Measurements from ENCODE around the gene FUZ.

The FUZ gene

DNA sequence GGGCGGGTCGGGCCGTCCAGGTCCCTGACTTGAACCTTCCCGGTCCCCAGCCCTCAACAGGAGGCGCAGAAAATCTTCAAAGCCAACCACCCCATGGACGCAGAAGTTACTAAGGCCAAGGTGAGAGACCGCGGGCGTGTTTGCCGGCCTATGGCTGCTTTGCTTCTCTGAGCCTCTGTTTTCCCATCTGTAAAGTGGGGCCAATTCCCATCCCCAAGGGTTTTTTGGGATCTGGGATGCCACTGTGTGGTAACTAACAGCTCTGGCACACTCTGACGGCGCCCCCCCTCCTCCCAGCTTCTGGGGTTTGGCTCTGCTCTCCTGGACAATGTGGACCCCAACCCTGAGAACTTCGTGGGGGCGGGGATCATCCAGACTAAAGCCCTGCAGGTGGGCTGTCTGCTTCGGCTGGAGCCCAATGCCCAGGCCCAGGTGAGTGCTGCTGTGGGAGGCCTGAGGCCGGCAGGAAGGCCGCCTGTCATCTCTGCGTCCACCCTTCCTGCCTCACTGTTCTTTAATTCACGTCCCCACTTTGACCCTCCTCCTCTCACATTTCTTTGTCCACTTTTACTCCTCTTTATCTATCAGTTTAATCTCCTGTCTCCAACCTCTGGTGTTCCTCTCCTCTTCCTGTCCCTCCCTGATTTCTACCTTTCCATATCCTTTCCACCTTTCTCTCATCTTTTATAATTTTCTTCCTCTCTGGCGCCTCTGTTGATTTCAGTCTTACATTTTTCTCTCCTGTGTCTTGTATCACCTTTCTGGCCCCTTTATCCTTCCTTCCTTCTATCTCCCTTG lies 7.1 kb downstream of the FUZ start:
- DNase-seq: no peak

GRCh38 chr19:49803529-49803856 lies 9.6 kb downstream of the FUZ start:
- DNase-seq: no peak

GRCh38 chr19:49802836-49803528 lies 10.1 kb downstream of the FUZ start:
- DNase-seq: no peak

DNA sequence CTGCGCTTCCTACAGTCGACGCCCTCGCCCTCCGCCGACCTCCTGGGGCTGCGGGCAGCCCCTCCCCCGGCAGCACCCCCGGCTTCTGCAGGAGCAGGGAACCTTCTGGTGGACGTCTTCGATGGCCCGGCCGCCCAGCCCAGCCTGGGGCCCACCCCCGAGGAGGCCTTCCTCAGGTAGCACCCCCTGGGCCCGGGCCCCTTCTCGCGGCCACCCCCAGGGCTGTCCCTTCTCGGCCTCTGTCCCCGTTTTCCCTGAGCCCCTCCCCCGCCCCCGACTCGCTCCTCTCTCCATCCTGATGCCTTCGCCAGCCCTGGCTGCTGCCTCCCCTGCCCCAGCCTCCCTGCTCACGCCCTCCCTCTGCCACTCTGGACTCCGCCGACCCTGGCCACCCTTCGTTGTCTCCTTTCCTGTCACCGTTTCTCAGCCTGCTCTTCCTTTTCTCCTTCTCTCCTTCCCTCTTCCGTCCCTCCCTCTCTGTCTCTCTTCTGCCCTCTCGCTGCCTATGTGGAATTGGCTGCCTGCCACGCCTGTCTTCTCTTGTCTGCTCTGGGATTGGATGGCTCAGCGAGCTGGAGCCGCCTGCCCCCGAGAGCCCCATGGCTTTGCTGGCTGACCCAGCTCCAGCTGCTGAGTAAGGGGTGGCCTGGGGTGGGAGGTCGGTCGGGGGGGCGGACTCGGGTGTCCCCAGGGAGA lies 11.0 kb downstream of the FUZ start:
- no peak for DNase-seq

GRCh38 chr19:49801401-49801888 lies 11.6 kb downstream of the FUZ start:
- DNase-seq: no peak

DNA sequence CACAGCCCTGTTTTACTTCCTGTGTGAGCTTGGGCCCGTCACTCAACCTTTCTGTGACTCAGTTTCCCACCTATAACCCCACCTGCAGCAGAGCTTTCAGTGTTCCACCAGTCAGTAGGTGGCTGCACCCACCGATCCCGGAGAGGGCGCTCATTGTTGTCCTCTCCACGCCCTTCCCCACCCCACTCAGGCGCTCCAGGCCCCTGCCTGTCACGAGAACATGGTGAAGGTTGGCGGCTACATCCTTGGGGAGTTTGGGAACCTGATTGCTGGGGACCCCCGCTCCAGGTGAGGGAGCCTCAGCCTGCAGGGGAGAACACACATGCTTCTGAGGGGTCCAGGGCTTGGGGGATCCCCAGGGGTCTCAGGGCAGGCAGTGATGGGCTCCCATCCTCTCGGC lies 12.3 kb downstream of the FUZ start:
- DNase-seq: no peak

GRCh38 chr19:49799798-49800376 lies 13.2 kb downstream of the FUZ start:
- DNase-seq: no peak

GRCh38 chr19:49799271-49799797 lies 13.8 kb downstream of the FUZ start:
- no peak for DNase-seq

DNA sequence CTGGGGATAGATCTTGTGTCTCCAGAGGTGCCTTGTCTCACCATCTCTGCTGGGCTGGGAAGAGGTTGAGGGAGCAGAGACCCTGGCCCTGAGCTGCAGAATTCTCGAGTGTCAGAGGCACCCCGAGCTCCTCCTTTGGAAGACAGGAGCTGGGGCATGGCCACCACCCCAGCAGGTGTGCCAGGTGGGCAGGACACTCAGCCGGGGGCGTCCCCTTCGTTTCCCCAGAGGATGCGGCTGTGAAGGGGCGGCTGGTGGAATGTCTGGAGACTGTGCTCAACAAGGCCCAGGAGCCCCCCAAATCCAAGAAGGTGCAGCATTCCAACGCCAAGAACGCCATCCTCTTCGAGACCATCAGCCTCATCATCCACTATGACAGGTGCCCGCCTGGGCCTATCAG lies 14.5 kb downstream of the FUZ start:
- no peak for DNase-seq

DNA sequence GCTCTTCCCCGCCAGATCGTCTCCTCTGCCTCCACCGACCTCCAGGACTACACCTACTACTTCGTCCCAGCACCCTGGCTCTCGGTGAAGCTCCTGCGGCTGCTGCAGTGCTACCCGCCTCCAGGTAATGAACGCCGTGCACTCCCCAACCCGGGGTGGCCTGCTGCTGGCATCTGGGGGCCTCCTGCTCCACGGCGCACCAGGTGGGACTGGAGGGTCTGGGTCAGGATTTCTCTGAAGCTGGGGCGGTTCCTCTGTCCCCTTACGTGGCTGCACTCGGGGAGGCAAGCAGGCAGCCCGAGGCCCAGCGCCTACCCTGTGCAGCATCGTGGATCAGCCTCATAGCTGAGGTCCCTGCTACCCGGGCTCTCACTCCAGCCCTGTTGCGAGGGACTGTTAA lies 17.5 kb downstream of the FUZ start:
- DNase-seq: no peak

- no peak for DNase-seq
Observed at GRCh38 chr19:49793561-49793840, 19.6 kb downstream of the FUZ start.

DNA sequence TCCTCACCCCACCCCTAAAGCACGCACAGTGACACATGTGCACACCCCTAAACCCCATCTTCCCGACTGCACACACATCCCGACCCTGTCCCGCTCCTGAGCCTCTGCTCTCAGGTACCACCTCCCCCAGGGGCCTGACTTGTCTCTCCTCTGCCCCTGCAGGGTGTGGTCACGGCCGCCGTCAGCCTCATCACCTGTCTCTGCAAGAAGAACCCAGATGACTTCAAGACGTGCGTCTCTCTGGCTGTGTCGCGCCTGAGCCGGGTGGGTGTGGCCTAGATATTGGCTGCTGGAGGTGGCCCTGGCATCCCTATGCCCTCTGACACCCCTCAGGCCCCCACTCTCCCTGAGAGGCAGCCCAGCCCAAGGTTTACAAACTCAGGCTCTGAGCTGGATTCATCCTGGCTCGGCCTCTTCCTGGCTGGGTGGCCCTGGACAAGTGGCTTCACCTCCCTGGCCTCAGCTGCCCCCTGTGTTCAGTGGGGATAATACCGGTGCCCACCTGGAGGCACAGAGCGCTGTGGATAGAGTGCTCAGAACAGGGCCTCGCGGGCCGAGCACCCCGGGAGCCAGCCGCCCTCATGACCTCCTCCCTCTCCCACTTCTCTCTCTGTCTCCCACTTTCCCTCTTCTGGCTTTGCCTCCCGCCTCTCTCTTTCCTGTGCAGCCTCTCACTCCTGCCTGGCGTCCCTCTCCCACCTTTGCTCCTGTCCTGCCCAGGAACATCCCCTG lies 20.1 kb downstream of the FUZ start:
- no peak for DNase-seq

DNA sequence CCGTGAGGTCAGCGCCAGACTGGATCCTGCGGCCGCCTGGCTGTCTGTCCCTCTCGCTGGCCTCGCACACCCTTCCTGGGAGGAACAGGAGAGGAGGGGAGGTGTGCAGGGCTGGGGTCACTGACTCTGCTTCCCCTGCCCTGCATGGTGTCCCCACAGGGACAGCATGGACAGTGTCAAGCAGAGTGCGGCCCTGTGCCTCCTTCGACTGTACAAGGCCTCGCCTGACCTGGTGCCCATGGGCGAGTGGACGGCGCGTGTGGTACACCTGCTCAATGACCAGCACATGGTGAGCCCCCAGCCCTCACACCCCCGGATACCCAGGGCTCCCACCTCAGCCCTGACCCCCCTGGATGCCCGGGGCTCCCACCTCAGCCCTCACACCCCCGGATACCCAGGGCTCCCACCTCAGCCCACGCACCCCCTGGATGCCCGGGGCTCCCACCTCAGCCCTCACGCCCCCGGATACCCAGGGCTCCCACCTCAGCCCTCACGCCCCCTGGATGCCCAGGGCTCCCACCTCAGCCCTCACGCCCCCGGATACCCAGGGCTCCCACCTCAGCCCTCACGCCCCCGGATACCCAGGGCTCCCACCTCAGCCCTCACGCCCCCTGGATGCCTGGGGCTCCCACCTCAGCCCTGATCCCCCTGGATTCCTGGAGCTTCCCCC lies 21.2 kb downstream of the FUZ start:
- no peak for DNase-seq

- no peak for DNase-seq
Observed at GRCh38 chr19:49790866-49791265, 22.2 kb downstream of the FUZ start.

DNA sequence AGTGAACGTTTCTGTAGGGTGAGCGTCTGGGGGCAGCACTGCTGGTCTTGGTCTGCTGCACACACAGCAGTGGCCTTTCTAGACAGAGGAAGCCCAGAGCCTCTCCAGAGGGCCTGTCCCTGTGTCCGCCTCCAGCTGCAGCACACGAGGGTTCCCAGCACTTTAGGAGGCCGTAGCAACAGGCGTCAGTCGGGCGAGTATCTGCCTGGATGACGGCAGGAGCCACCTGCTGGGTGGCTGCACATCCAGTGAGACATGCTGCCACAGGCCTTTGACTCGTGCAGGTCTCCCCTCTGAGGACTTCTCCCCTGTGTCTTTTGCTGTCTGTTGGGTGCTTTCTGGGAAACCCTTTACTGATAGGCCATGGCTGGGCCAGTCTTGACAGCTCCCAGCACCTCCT lies 24.2 kb downstream of the FUZ start:
- no peak for DNase-seq

DNA sequence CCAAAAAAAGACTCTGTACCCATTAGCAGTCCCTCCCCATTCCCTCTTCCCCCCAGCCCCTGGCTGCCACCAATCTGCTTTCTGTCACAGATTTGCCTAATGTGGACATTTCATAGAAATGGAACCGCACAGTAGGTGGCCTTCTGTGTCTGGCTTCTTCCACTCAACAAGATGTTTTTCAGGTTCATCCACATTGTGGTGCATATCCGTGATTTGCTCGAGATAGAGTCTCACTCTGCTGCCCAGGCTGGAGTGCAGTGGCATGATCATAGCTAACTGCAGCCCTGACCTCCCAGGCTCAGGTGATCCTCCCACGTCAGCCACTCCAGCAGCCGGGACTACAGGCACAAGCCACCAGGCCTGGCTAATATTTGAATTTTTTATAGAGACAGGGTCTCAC lies 25.3 kb downstream of the FUZ start:
- DNase-seq: no peak

DNA sequence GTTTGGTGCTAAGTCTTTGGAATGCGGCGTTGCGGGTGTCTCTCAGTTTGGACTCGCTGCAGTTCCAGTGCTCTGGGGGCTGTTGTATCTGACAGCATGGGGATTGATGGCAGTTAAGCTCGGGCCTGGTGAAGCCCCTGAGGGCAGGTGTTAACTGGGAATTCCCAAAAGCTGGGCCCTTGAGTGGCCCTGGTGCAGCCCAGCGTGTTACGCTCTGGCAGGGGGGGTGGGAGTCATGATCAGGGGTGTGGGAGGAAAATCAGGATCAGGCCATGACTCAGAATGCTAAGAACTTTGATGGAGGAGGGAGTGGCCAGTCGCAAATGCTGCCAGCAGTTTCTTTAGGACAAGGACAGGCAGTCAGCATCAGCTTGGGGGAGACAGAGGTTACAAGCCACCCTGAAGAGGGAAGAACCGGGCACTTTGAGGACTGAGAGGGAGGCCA lies 26.7 kb downstream of the FUZ start:
- DNase-seq: no peak

- DNase-seq: no peak
Observed at GRCh38 chr19:49782515-49782914, 30.6 kb downstream of the FUZ start.

DNA sequence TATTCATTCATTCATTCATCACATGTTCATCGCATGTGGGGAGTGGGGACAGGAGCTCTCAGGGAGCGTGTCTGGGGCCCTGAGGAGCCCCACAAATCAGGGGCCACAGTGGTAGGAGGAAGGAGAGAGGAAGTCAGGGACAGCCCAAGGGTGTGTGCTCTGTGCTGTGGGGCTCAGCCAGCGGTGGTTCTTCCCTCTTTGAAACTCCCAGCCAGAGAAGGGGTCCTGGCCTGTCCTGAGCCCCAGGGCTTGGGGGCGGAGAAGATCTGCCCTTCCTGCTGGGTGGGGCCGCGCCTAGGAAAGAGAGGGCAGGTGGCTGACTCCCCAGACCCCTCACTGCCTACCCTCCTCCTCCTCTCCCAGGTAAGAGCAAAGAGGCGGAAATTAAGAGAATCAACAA lies 31.7 kb downstream of the FUZ start:
- DNase-seq: no peak

- no peak for DNase-seq
Observed at GRCh38 chr19:49780861-49781260, 32.2 kb downstream of the FUZ start.

DNA sequence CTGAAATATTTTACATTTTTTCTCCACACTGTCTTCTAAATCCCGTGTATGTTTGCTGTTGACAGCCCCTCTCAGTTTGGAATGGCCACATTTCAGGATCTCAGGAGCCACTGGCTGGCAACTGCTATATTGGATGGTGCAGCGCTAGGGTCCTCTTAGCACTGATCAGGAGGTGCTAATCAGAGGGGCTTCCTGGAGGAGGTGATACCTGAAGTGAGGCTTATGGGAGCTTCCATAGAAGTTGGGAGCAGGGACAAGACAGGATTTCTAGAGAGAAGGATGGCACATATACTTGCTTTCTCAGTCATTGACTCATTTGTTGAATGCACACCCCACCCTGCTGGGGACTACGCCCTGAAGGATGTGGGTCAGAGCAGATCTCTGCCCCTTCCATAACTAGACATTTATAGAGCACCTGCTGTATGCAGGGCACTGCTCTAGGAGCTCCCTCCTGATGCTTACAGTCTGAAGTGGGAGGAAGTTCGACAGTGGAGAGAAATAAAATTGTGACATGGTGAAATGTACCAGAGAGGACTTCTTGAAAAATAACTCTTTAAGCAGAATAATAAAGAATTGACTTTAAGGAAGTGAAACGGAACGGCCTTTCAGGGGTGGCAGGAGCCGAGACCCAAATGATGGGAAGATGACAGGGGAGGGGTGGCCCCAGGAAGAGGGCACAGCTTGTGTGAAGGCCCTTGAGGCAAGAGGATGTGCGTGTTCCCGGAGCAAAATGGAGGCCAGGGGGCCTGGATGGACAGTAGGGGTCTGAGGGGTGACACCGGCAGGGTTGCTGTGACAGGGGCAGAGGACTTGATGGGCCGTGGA lies 33.1 kb downstream of the FUZ start:
- no peak for DNase-seq
